Neural crest cell (in vitro differentiated cells): ENCODE results near the gene SFTA2. TPM values are rescaled to one million over a fixed set of nuclear protein-coding genes. Genes with fewer than 3 reads are reported as not detected.

Source experiments
- DNase-seq: peaks from one replicate; pipeline ENCODE4 v3.0.0; 2021; ENCODE audit warnings: low read depth, mixed read lengths, low spot score
- H3K27ac Mint-ChIP-seq: one replicate; pipeline ENCODE4 v1.8.0; 2021; ENCODE audit warnings: mild to moderate bottlenecking, mixed read lengths; ENCODE audit not compliant: unreplicated experiment
- H3K27me3 Mint-ChIP-seq: 2 replicates; pipeline ENCODE4 v1.8.0; 2021; ENCODE audit warnings: low read depth, mild to moderate bottlenecking, mixed read lengths
- H3K36me3 Mint-ChIP-seq: 2 replicates; pipeline ENCODE4 v1.8.0; 2021; ENCODE audit warnings: low read depth, mild to moderate bottlenecking, mixed read lengths
- H3K4me1 Mint-ChIP-seq: 2 replicates; pipeline ENCODE4 v1.8.0; 2021; ENCODE audit warnings: mixed read lengths
- H3K4me3 Mint-ChIP-seq: one replicate; pipeline ENCODE4 v1.8.0; 2021; ENCODE audit warnings: mild to moderate bottlenecking, mixed read lengths
- H3K9me3 Mint-ChIP-seq: 2 replicates; pipeline ENCODE4 v1.8.0; 2021; ENCODE audit warnings: mixed read lengths
- total RNA-seq: library from RNA; stranded (reverse); gene quantifications from 2 replicates; pipeline ENCODE4 v1.2.1, GENCODE V29; 2021
- TF ChIP-seq, protein P1 (sequence below): fragments of 200-600 bp; sonication (generic); conservative IDR thresholded peaks from 2 replicates; pipeline ENCODE4 v1.5.0; 2021; ENCODE audit warnings: antibody characterized with exemption, mild to moderate bottlenecking

The SFTA2 gene
- total RNA-seq, 1 donor from 2014 or later: not detected

DNA sequence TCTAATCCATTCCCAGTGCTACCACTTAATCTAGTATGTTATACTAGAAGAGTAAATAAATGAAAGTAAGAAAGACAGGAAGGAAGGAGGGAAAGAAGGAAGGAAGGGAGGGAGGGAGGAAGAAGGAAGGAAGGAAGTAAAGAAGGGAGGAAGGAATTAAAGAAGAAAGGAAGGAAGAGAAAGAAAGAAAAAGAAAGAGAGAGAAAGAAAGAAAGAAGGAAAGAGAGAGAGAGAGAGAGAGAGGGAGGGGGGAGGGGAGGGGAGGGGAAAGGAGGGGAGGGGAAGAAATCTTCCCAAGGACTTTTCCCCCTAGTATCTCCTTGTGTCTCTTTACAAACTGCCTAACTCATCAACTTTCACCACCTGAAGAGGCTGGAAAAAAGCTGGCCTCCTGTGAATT is 30.7 kb upstream of the SFTA2 start:
- no peak overlapping the region for H3K27ac Mint-ChIP-seq
- H3K4me1 Mint-ChIP-seq: peaks cover 7% of the 10 kb centered on the region
- H3K4me3 Mint-ChIP-seq: no peak overlapping the region
- TF ChIP-seq, protein P1, sequence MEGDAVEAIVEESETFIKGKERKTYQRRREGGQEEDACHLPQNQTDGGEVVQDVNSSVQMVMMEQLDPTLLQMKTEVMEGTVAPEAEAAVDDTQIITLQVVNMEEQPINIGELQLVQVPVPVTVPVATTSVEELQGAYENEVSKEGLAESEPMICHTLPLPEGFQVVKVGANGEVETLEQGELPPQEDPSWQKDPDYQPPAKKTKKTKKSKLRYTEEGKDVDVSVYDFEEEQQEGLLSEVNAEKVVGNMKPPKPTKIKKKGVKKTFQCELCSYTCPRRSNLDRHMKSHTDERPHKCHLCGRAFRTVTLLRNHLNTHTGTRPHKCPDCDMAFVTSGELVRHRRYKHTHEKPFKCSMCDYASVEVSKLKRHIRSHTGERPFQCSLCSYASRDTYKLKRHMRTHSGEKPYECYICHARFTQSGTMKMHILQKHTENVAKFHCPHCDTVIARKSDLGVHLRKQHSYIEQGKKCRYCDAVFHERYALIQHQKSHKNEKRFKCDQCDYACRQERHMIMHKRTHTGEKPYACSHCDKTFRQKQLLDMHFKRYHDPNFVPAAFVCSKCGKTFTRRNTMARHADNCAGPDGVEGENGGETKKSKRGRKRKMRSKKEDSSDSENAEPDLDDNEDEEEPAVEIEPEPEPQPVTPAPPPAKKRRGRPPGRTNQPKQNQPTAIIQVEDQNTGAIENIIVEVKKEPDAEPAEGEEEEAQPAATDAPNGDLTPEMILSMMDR: no peak
- DNase-seq: no peak
- H3K36me3 Mint-ChIP-seq: no peaks in the 10 kb centered on the region
- H3K9me3 Mint-ChIP-seq: no peaks in the 10 kb centered on the region
- H3K27me3 Mint-ChIP-seq: peaks cover 4% of the 10 kb centered on the region

DNA sequence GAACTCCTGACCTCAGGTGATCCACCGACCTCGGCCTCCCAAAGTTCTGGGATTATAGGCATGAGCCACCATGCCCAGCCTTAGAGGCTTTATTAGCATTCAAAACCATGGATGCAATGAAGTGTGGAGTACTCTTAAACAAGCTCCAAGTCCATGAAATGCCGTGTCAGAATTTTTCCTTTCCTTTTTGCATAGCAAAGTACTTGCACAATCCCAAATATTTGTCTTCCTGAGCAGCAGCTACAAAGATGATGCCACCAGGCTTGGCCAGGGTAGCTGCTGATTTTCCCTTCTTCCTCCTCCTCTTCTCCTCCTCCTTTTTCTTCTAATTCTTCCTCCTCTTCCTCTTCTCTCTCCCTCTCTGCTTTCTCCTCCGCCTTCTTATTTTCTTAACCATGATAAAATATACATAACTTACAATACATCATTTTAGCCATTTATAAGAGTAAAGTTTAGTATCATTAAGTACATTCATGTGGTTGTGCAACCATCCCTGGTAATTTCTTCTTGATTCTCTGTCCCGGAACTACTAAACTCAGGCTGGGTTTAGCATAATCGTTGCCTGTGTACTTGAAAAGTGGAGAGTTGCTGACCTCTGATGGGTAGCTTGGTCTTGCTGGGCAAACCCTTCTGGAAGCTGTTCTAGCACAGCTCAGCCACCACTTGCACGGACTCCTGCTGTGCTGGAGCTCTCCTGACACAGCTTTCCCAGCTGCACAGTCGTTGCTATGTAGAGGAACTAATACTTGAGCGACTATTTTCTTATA is 29.1 kb upstream of the SFTA2 start:
- no peak for DNase-seq
- Mint-ChIP-seq H3K9me3 (no peaks in the 10 kb centered on the region), H3K27me3 (peaks cover 11% of the 10 kb centered on the region), H3K27ac (no peak overlapping the region), H3K4me1 (peaks cover 22% of the 10 kb centered on the region), H3K36me3 (no peaks in the 10 kb centered on the region), H3K4me3 (no peak overlapping the region)
- TF ChIP-seq, protein P1: no peak

- Mint-ChIP-seq H3K27me3 (peaks cover 27% of the 10 kb centered on the region), H3K9me3 (no peaks in the 10 kb centered on the region), H3K27ac (no peak overlapping the region), H3K4me3 (no peak overlapping the region), H3K36me3 (no peaks in the 10 kb centered on the region), H3K4me1 (peaks cover 34% of the 10 kb centered on the region)
- TF ChIP-seq, protein P1: no peak
- no peak for DNase-seq
Observed at GRCh38 chr6:30957716-30958115, 25.7 kb upstream of the SFTA2 start.

DNA sequence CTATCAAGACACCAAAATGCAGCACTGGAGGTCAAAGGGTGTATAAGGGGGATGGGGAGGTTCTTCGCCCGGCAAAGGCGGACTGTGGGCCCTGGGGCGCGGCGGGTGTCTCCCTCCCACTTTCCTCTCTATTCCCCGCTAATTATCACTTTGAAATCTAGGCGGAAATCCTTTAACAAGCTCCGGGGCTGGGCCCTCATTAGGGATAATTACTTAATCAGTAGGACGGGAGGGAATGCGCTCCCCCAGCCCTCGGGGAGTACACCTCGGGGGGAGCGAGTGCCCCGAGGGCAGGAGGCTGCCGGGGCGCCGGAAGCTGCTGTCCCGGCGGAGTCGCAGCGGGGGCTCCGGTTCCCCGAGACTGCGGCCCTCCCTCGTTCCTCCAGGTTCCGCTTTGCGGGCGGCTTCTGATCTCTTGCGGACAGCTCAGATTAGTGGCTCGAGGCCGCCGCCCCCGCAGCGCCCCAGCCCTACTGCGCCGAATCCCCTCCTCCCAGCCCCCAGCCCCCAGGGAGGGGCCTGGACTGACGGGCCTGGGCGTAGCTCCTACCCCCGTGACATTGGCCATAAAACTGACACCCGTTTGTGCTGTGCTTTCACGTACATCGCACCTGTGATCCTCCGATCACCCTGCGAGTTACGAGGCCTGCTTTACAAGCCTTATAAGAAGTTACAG is 23.5 kb upstream of the SFTA2 start:
- Mint-ChIP-seq H3K4me3 (peak overlapping the region; percentile 81), H3K36me3 (no peaks in the 10 kb centered on the region), H3K27me3 (peaks cover 45% of the 10 kb centered on the region), H3K27ac (no peak overlapping the region), H3K4me1 (peaks cover 34% of the 10 kb centered on the region), H3K9me3 (peaks cover 15% of the 10 kb centered on the region)
- TF ChIP-seq, protein P1: no peak
- DNase-seq: peak; percentile 37

DNA sequence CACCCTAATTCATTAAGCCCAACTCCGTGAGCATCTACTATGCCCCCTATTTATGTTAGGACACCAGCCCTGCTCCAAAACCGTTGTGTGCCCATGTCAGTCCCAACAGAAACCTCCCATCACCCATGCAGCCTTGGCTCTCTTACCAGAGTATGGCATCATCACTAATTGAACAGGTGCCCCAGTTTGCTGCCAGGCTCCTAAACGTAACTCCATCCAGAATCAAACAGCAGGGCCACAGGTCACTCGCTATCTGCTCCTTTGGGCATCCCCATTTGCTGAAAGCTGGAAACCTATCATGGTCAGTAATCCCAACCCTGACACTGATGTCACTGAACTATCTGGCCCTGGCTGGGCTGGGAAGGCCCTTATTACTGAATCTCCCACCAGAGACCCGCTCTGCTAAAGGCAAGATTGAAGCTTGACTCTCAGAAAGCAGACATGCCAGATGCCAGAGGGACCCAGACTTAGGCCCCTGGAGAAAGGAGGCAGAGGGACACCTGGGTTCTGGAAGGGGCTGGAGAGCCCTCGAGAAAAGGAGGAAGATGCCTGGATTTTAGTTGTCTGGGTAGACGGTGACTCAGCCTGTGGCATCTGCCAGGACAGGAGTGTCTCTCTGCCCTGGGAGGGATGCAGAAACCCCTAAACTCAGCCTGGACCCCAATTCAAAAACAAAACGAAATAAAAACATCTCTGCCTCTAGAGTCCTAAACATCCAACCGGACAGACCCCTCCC is 22.8 kb upstream of the SFTA2 start:
- H3K9me3 Mint-ChIP-seq: peaks cover 15% of the 10 kb centered on the region
- H3K27me3 Mint-ChIP-seq: peaks cover 45% of the 10 kb centered on the region
- DNase-seq: no peak
- no peaks in the 10 kb centered on the region for H3K36me3 Mint-ChIP-seq
- H3K4me1 Mint-ChIP-seq: peaks cover 34% of the 10 kb centered on the region
- H3K4me3 Mint-ChIP-seq: peak overlapping the region; percentile 77
- no peak overlapping the region for H3K27ac Mint-ChIP-seq
- TF ChIP-seq, protein P1: no peak
